ENCODE measurements around the gene EFCAB6. TPM values are rescaled to one million over a fixed set of nuclear protein-coding genes. Genes with fewer than 3 reads are reported as not detected.

The EFCAB6 gene
- total RNA-seq, 1 experiment from 2014 or later, result 0.21 TPM

- ATAC-seq (no peak), DNase-seq (ENCODE audit: low read depth, low spot score) (no peak)
- intact Hi-C loops (cut with micrococcal nuclease; ENCODE audit: unreplicated experiment) (no loop called here), in situ Hi-C loops (cut with HindIII; ENCODE audit: low pct_unique_long_range_greater_than_20kb, low sequenced_read_pairs) (no loop called here)
- H3K9me3 ChIP-seq (ENCODE audit: control insufficient read depth, insufficient read depth, low read depth, low read length), result no peaks in the 10 kb centered on the region
- H3K4me1 ChIP-seq (ENCODE audit: control insufficient read depth, insufficient read depth, low read length), result no peaks in the 10 kb centered on the region
- ChIA-PET POLR2A (no interaction called here), CTCF (no interaction called here)
- TF ChIP-seq, protein P1, sequence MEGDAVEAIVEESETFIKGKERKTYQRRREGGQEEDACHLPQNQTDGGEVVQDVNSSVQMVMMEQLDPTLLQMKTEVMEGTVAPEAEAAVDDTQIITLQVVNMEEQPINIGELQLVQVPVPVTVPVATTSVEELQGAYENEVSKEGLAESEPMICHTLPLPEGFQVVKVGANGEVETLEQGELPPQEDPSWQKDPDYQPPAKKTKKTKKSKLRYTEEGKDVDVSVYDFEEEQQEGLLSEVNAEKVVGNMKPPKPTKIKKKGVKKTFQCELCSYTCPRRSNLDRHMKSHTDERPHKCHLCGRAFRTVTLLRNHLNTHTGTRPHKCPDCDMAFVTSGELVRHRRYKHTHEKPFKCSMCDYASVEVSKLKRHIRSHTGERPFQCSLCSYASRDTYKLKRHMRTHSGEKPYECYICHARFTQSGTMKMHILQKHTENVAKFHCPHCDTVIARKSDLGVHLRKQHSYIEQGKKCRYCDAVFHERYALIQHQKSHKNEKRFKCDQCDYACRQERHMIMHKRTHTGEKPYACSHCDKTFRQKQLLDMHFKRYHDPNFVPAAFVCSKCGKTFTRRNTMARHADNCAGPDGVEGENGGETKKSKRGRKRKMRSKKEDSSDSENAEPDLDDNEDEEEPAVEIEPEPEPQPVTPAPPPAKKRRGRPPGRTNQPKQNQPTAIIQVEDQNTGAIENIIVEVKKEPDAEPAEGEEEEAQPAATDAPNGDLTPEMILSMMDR (IDR thresholded peaks at IDR 0.05), result no peak
- TF ChIP-seq POLR2AphosphoS5 (IDR thresholded peaks at IDR 0.05; ENCODE audit: low read depth, low read length), result no peak
- no peak for TF ChIP-seq SIN3A (IDR thresholded peaks at IDR 0.05; ENCODE audit: borderline replicate concordance, insufficient read depth, low read depth, low read length)
- TF ChIP-seq, protein P2, sequence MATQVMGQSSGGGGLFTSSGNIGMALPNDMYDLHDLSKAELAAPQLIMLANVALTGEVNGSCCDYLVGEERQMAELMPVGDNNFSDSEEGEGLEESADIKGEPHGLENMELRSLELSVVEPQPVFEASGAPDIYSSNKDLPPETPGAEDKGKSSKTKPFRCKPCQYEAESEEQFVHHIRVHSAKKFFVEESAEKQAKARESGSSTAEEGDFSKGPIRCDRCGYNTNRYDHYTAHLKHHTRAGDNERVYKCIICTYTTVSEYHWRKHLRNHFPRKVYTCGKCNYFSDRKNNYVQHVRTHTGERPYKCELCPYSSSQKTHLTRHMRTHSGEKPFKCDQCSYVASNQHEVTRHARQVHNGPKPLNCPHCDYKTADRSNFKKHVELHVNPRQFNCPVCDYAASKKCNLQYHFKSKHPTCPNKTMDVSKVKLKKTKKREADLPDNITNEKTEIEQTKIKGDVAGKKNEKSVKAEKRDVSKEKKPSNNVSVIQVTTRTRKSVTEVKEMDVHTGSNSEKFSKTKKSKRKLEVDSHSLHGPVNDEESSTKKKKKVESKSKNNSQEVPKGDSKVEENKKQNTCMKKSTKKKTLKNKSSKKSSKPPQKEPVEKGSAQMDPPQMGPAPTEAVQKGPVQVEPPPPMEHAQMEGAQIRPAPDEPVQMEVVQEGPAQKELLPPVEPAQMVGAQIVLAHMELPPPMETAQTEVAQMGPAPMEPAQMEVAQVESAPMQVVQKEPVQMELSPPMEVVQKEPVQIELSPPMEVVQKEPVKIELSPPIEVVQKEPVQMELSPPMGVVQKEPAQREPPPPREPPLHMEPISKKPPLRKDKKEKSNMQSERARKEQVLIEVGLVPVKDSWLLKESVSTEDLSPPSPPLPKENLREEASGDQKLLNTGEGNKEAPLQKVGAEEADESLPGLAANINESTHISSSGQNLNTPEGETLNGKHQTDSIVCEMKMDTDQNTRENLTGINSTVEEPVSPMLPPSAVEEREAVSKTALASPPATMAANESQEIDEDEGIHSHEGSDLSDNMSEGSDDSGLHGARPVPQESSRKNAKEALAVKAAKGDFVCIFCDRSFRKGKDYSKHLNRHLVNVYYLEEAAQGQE (IDR thresholded peaks at IDR 0.05; ENCODE audit: insufficient read depth in 1 of 2, low read depth in 2 of 2, low read length in 1 of 2), result no peak
- TF ChIP-seq TCF7L2 (IDR thresholded peaks at IDR 0.05; ENCODE audit: low read depth, low read length), result no peak
- no peak overlapping the region for H3K4me3 ChIP-seq (ENCODE audit: low read depth in 2 of 2, low read length in 2 of 2)
- BruUV-seq (replicated peaks), result no TSS peak
- no peak overlapping the region for H3K27ac ChIP-seq (ENCODE audit: low read length)
- no peaks in the 10 kb centered on the region for H3K27me3 ChIP-seq (ENCODE audit: control insufficient read depth, insufficient read depth, low read length)
- no peaks in the 10 kb centered on the region for H3K36me3 ChIP-seq (ENCODE audit: control insufficient read depth, insufficient read depth, low read length)
Measured at GRCh38 chr22:43507235-43507634, 304.9 kb downstream of the EFCAB6 start.

- intact Hi-C loops (cut with micrococcal nuclease; ENCODE audit: unreplicated experiment) (no loop called here), in situ Hi-C loops (cut with HindIII; ENCODE audit: low pct_unique_long_range_greater_than_20kb, low sequenced_read_pairs) (no loop called here)
- BruUV-seq (replicated peaks), result no TSS peak
- no peak overlapping the region for H3K27ac ChIP-seq (ENCODE audit: low read length)
- DNase-seq (ENCODE audit: low read depth, low spot score) (no peak), ATAC-seq (no peak)
- POLR2A ChIA-PET, result no interaction called here
- H3K36me3 ChIP-seq (ENCODE audit: control insufficient read depth, insufficient read depth, low read length), result no peaks in the 10 kb centered on the region
- H3K27me3 ChIP-seq (ENCODE audit: control insufficient read depth, insufficient read depth, low read length), result no peaks in the 10 kb centered on the region
- TF ChIP-seq, protein P2 (IDR thresholded peaks at IDR 0.05; ENCODE audit: insufficient read depth in 1 of 2, low read depth in 2 of 2, low read length in 1 of 2), result no peak
- TF ChIP-seq, protein P1 (IDR thresholded peaks at IDR 0.05), result no peak
- TF ChIP-seq POLR2AphosphoS5 (IDR thresholded peaks at IDR 0.05; ENCODE audit: low read depth, low read length) (no peak), SIN3A (IDR thresholded peaks at IDR 0.05; ENCODE audit: borderline replicate concordance, insufficient read depth, low read depth, low read length) (no peak), TCF7L2 (IDR thresholded peaks at IDR 0.05; ENCODE audit: low read depth, low read length) (no peak)
- H3K4me1 ChIP-seq (ENCODE audit: control insufficient read depth, insufficient read depth, low read length), result no peaks in the 10 kb centered on the region
- no peaks in the 10 kb centered on the region for H3K9me3 ChIP-seq (ENCODE audit: control insufficient read depth, insufficient read depth, low read depth, low read length)
- CTCF ChIA-PET, result no interaction called here
- H3K4me3 ChIP-seq (ENCODE audit: low read depth in 2 of 2, low read length in 2 of 2), result no peak overlapping the region
Measured at GRCh38 chr22:43506487-43506886, 305.6 kb downstream of the EFCAB6 start.
